Stimulated activated naive CD8-positive, alpha-beta T cell treated with anti-CD3 and anti-CD28 coated beads, Interleukin-15, Interleukin-2, amounts not matched to agents 100 ng/mL and 50 ng/mL, for 24 hours (primary cell): Measurements from ENCODE around the gene IFT81.
"Not testable (repeated sequence)": the region's sequence is repeated elsewhere in the genome, so short reads cannot be mapped to it uniquely, and the experiment has no call there.

Experiments used
- H3K27ac Mint-ChIP-seq: one replicate; pipeline ENCODE4 v1.8.0; 2021; ENCODE audit warnings: mild to moderate bottlenecking, mixed read lengths
- H3K27me3 Mint-ChIP-seq: one replicate; pipeline ENCODE4 v1.8.0; 2021; ENCODE audit warnings: mixed read lengths
- H3K36me3 Mint-ChIP-seq: one replicate; pipeline ENCODE4 v1.8.0; 2021; ENCODE audit warnings: low read depth, mixed read lengths
- H3K4me1 Mint-ChIP-seq: one replicate; pipeline ENCODE4 v1.8.0; 2021; ENCODE audit warnings: low read depth, mixed read lengths
- H3K4me3 Mint-ChIP-seq: one replicate; pipeline ENCODE4 v1.8.0; 2021; ENCODE audit warnings: mild to moderate bottlenecking, mixed read lengths
- H3K9me3 Mint-ChIP-seq: one replicate; pipeline ENCODE4 v1.8.0; 2021; ENCODE audit warnings: mixed read lengths

IFT81 gene

GRCh38 chr12:110198386-110198785 is 74.2 kb downstream of the IFT81 start:
- Mint-ChIP-seq H3K27ac (no peak overlapping the region), H3K27me3 (no peaks in the 10 kb centered on the region), H3K4me1 (peaks cover 8% of the 10 kb centered on the region), H3K36me3 (peaks cover 3% of the 10 kb centered on the region), H3K4me3 (no peak overlapping the region), H3K9me3 (no peaks in the 10 kb centered on the region)

DNA sequence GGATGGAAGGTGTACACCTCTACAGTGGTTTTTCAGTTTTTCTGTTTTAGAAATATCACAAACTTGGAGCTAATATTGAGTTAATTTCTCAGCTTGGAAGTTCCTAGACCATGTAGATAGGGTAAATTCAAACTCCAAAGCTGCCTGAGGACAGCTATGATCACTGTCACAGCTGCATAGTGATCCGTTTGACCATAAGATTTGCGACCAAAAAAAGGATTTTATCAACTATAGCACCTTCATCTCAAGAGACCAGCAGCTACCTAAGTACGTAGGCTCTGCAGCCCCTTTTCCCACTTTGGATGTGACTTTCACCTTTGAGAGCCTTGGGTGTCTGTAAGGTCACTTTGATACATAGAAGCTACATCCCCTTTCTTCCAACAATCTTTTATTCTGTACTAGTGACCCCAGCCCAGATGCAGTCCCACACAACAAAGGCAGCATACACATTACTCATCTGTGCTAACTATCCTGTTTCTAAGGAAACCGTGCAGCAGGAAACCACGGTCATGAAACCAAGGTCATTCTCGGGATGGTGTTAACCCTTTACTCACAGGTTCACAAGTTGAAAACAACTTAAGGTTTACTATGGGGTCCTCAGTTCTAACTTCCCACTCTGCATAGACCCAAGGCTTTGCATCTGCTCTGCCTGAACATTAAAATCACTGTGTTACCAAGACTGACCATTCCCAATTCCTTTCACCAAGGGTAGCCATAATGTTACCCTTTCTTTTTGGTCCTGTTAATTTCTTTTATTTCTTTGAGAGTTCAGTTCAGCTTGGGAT is 75.4 kb downstream of the IFT81 start:
- H3K27ac Mint-ChIP-seq, result no peak overlapping the region
- no peak overlapping the region for H3K4me3 Mint-ChIP-seq
- H3K36me3 Mint-ChIP-seq, result no peaks in the 10 kb centered on the region
- no peaks in the 10 kb centered on the region for H3K27me3 Mint-ChIP-seq
- H3K4me1 Mint-ChIP-seq, result peaks cover 8% of the 10 kb centered on the region
- no peaks in the 10 kb centered on the region for H3K9me3 Mint-ChIP-seq

DNA sequence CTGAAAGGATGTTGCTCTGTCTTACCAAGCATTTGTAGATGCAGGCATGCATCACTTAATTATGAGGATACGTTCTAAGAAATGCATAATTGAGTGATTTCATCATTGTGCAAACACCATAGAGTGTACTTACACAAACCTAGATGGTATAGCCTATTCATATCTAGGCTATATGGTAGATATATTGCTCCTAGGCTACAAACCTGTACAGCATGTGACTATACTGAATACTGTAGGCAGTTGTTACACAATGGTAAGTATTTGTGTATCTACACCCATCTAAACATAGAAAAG is 75.9 kb downstream of the IFT81 start:
- Mint-ChIP-seq H3K4me1 (peaks cover 8% of the 10 kb centered on the region), H3K27ac (no peak overlapping the region), H3K4me3 (no peak overlapping the region), H3K36me3 (no peaks in the 10 kb centered on the region), H3K9me3 (no peaks in the 10 kb centered on the region), H3K27me3 (no peaks in the 10 kb centered on the region)

DNA sequence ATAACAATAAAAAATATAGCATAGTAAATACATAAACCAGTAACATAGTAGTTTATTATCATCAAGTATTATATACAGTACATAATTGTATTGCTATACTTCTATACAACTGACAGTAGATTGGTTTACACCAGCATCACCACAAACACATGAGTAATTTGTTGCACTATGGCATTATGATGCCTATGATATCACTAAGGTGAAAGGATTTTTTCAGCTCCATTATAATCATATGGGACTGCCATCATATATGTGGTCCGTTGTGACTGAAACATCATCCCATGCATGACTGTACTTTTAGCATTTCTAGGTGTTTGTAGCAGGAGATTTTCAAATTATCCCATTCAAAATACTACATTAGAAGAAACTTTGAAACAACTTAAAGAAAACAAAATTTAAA is 77.8 kb downstream of the IFT81 start:
- H3K36me3 Mint-ChIP-seq, result no peaks in the 10 kb centered on the region
- no peak overlapping the region for H3K27ac Mint-ChIP-seq
- H3K4me3 Mint-ChIP-seq, result no peak overlapping the region
- no peaks in the 10 kb centered on the region for H3K27me3 Mint-ChIP-seq
- H3K4me1 Mint-ChIP-seq, result peaks cover 8% of the 10 kb centered on the region
- no peaks in the 10 kb centered on the region for H3K9me3 Mint-ChIP-seq

DNA sequence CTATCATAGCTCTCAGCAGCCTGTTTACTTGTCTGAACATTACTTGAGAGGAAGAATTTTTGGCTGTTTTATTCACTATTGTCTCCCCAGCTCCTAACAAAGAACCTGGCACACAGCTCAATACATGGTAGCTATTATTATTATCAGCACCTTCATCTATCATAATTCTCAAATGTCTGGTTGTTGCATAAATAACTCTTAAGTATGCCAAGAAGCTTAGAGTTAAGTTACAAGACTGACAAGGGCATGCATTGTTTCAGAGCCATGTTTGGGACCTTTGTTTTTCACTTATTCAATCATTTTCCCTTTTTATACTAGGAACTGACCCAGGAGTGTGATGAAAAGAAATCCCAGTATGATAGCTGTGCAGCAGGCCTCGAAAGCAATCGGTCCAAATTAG is 79.4 kb downstream of the IFT81 start:
- Mint-ChIP-seq H3K27me3 (no peaks in the 10 kb centered on the region), H3K9me3 (no peaks in the 10 kb centered on the region), H3K4me3 (no peak overlapping the region), H3K27ac (no peak overlapping the region), H3K36me3 (no peaks in the 10 kb centered on the region), H3K4me1 (peaks cover 8% of the 10 kb centered on the region)

DNA sequence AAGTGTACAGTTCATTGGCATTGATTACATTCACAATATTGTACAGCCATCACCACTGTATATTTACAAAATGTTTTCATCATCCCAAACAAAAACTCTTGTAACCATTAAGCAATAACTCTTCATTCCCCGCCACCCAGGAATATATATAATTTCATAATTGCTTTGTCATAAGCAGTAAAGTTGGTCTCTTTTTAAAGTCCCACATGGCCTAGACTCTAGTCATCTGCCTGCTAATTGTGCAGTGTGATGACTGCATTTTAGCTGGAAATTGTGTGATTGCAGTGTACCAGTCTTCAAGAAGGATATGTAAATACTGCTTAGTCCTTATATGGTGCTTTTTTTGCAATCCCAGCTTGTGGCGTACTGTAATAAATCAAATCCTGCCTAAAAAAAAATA is 81.8 kb downstream of the IFT81 start:
- H3K4me1 Mint-ChIP-seq, result no peaks in the 10 kb centered on the region
- H3K27me3 Mint-ChIP-seq, result no peaks in the 10 kb centered on the region
- H3K36me3 Mint-ChIP-seq, result no peaks in the 10 kb centered on the region
- no peak overlapping the region for H3K27ac Mint-ChIP-seq
- H3K9me3 Mint-ChIP-seq, result no peaks in the 10 kb centered on the region
- no peak overlapping the region for H3K4me3 Mint-ChIP-seq

DNA sequence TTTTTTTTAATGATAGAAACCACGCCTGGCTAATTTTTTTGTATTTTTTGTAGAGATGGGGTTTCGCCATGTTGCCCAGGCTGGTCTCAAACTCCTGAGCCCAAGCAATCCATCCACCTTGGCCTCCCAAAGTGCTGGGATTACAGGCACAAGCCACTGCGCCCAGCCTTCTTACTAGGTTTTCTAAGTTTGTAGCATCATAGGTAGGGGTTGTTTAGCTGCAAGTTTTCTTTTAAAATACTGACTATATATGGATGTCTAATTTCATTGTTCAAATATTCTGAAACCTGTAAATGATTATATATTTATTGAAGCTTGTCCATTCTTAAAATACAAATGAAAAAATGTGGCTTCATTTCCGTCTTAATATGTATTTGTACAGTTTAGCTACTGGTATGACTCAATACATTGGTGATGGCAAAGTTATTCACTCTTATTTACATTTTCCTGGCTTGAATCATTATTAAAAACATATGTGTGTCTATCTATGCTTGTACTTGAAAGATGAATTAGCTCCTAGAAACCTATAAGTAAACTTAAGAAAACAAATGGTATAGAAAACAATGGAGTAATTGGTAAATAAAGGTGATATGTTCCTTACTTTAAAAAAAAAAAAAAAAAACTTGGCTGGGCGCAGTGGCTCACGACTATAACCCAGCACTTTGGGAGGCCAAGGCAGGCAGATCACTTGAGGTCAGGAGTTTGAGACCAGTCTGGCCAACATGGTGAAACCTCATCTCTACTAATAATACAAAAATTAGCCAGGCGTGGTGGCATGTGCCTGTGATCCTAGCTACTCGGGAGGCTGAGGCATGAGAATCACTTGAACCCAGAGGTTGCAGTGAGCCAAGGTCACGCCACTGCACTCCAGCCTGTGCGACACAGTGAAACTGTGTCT is 87.7 kb downstream of the IFT81 start:
- H3K27ac Mint-ChIP-seq, H3K4me3 Mint-ChIP-seq, H3K27me3 Mint-ChIP-seq, H3K36me3 Mint-ChIP-seq, H3K4me1 Mint-ChIP-seq, H3K9me3 Mint-ChIP-seq: not testable (repeated sequence)

- Mint-ChIP-seq H3K27ac (no peak overlapping the region), H3K4me1 (no peaks in the 10 kb centered on the region), H3K4me3 (no peak overlapping the region), H3K9me3 (peaks cover 6% of the 10 kb centered on the region), H3K27me3 (no peaks in the 10 kb centered on the region), H3K36me3 (peaks cover 5% of the 10 kb centered on the region)
Measured at GRCh38 chr12:110217996-110218674, 94.0 kb downstream of the IFT81 start.

DNA sequence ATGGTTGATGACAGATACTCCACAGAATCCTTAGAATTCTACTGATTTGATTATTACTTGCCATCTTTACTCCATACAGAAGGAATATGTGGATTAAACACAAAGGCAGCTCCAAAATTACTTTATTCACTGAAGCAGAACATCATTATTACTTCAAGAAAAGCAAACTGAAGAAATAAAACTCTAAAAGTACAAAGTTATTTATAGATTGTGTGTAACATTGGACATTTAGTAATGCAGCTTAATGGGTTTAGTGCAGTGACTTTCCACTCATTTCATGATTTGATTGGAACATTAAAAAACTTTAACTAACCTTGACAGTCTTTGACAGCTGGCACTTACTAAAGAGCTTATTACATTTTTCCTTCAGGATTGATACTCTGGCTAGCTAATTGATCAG is 97.9 kb downstream of the IFT81 start:
- Mint-ChIP-seq H3K4me1 (no peaks in the 10 kb centered on the region), H3K36me3 (no peaks in the 10 kb centered on the region), H3K4me3 (no peak overlapping the region), H3K27me3 (peaks cover 3% of the 10 kb centered on the region), H3K27ac (no peak overlapping the region), H3K9me3 (no peaks in the 10 kb centered on the region)

DNA sequence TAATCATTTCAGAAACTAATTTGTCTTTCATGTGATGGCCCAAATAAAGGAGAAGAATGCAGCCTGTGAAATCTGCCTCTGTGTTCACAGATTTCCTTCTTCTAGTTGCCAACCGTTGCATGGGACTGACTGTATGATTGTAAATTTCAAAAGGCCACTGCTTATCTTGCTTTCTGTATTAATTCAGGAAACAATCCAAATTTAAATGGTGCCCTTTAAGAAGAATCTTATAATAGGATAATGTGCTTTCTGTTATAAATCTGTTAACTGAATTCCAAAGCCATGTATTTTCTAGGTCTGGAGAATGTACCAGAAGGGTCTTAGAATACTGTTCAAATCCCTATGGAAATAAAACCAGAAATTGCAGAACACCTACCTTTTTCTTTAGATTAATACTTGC is 98.3 kb downstream of the IFT81 start:
- H3K27ac Mint-ChIP-seq, result no peak overlapping the region
- H3K4me3 Mint-ChIP-seq, result no peak overlapping the region
- no peaks in the 10 kb centered on the region for H3K9me3 Mint-ChIP-seq
- H3K27me3 Mint-ChIP-seq, result peaks cover 3% of the 10 kb centered on the region
- no peaks in the 10 kb centered on the region for H3K36me3 Mint-ChIP-seq
- H3K4me1 Mint-ChIP-seq, result no peaks in the 10 kb centered on the region

GRCh38 chr12:110223777-110224378 is 99.7 kb downstream of the IFT81 start:
- H3K27me3 Mint-ChIP-seq, result peaks cover 3% of the 10 kb centered on the region
- H3K4me1 Mint-ChIP-seq, result no peaks in the 10 kb centered on the region
- no peak overlapping the region for H3K4me3 Mint-ChIP-seq
- H3K36me3 Mint-ChIP-seq, result no peaks in the 10 kb centered on the region
- no peak overlapping the region for H3K27ac Mint-ChIP-seq
- no peaks in the 10 kb centered on the region for H3K9me3 Mint-ChIP-seq

DNA sequence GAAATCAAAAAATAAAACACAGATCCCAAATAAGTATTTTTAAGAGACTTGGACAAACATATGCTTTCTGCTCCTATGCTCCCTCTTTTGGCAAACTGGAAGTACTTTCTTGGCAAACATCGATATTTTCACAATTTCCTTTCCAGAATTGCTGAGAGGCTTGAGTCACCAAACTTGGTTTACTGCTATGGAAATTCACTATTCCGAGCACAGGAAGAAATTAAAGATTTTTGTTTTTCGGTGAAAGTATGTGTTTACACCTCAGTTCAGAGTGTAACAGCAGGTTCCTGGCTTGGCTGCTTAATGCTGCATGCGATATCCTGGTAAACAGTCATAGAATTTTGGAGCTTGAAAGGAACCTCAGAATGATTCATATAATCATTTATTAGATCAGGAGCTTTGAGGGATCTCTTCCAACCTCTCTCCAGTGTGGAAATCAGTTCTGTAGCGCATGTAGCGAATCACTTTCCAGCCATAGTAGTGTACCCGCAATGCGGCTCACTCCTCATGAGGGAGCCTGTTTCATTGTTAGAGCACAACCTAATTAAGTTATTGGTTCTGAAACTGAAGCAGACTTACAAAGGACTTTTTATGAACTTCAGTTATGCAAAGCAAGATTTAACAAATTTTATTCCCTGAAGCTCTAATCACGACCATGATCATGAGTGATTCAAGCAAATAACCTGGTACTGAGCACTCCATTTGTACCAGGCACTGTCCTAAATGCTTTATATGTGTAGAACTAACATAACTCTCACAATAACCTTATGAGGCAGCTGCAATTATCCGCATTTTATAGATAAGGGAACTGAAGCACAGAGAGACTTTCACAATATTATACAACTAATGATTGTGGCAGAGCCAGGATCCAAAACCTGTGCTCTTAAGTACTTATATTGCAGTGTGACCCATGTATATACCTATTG is 100.5 kb downstream of the IFT81 start:
- Mint-ChIP-seq H3K4me1 (no peaks in the 10 kb centered on the region), H3K27me3 (peaks cover 3% of the 10 kb centered on the region), H3K36me3 (no peaks in the 10 kb centered on the region), H3K27ac (no peak overlapping the region), H3K9me3 (no peaks in the 10 kb centered on the region), H3K4me3 (no peak overlapping the region)

- no peaks in the 10 kb centered on the region for H3K9me3 Mint-ChIP-seq
- H3K36me3 Mint-ChIP-seq, result no peaks in the 10 kb centered on the region
- H3K4me3 Mint-ChIP-seq, result no peak overlapping the region
- no peak overlapping the region for H3K27ac Mint-ChIP-seq
- H3K27me3 Mint-ChIP-seq, result peaks cover 3% of the 10 kb centered on the region
- H3K4me1 Mint-ChIP-seq, result no peaks in the 10 kb centered on the region
Measured at GRCh38 chr12:110227138-110227537, 103.0 kb downstream of the IFT81 start.

DNA sequence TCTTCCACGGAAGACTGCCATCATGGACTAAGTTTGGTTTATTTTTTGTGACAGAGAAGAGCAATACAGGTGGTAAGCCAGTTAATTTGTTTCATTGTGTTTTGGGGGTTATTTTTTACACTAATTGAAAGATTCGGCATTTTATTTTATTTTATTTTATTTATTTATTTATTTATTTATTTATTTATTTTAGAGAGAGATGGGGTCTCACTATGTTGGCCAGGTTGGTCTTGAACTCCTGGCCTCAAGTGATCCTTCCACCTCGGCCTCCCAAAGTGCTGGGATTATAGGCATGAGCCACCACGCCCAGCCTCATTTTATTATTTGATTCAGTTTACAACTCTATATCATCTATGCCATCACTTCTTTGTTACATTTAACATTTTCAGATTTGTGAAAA is 104.2 kb downstream of the IFT81 start:
- H3K4me3 Mint-ChIP-seq, result not testable (repeated sequence)

More for the DNA sequence above, 104.2 kb downstream of the IFT81 start:
- not testable (repeated sequence) for H3K9me3 Mint-ChIP-seq, H3K27ac Mint-ChIP-seq, H3K4me1 Mint-ChIP-seq, H3K36me3 Mint-ChIP-seq, H3K27me3 Mint-ChIP-seq
